Activated CD4-positive, alpha-beta T cell treated with anti-CD3 and anti-CD28 coated beads, Interleukin-10, Interleukin-2, amounts not matched to agents 100 ng/mL and 50 ng/mL, durations not matched to agents 16 hours and 8 hours (primary cell): ENCODE measurements around the gene HTT.
"Not testable (repeated sequence)": the region's sequence is repeated elsewhere in the genome, so short reads cannot be mapped to it uniquely, and the experiment has no call there.

Experiments
- DNase-seq: peaks from one replicate; pipeline ENCODE4 v3.0.0-alpha.2; 2020

Gene HTT

GRCh38 chr4:3085948-3086670, 11.6 kb downstream of the HTT start:
- peak; percentile 47 for DNase-seq

- no peak for DNase-seq
These were observed 12.8 kb downstream of the HTT start for GRCh38 chr4:3087115-3087797.

- DNase-seq, result no peak
These were observed 17.0 kb downstream of the HTT start for GRCh38 chr4:3091464-3091863.

GRCh38 chr4:3094701-3095100, 20.2 kb downstream of the HTT start:
- DNase-seq, result not testable (repeated sequence)

GRCh38 chr4:3096202-3096601, 21.7 kb downstream of the HTT start:
- DNase-seq, result no peak

GRCh38 chr4:3098346-3098745, 23.9 kb downstream of the HTT start:
- no peak for DNase-seq

GRCh38 chr4:3106339-3107186, 32.1 kb downstream of the HTT start:
- peak; percentile 92 for DNase-seq

- no peak for DNase-seq
These were observed 32.8 kb downstream of the HTT start for GRCh38 chr4:3107271-3107670.

GRCh38 chr4:3107691-3108121, 33.2 kb downstream of the HTT start:
- no peak for DNase-seq

GRCh38 chr4:3108211-3108610, 33.7 kb downstream of the HTT start:
- DNase-seq, result no peak

- DNase-seq, result no peak
These were observed 37.0 kb downstream of the HTT start for GRCh38 chr4:3111461-3111860.

GRCh38 chr4:3112201-3112600, 37.7 kb downstream of the HTT start:
- no peak for DNase-seq

GRCh38 chr4:3112609-3113469, 38.4 kb downstream of the HTT start:
- DNase-seq, result no peak

- no peak for DNase-seq
These were observed 39.9 kb downstream of the HTT start for GRCh38 chr4:3114377-3114776.

GRCh38 chr4:3115637-3116270, 41.3 kb downstream of the HTT start:
- DNase-seq, result no peak

GRCh38 chr4:3116955-3117354, 42.5 kb downstream of the HTT start:
- no peak for DNase-seq

- DNase-seq, result no peak
These were observed 43.8 kb downstream of the HTT start for GRCh38 chr4:3118312-3118711.

GRCh38 chr4:3119464-3119863, 45.0 kb downstream of the HTT start:
- DNase-seq, result no peak

- DNase-seq, result no peak
These were observed 46.6 kb downstream of the HTT start for GRCh38 chr4:3121110-3121509.

- DNase-seq, result no peak
These were observed 47.1 kb downstream of the HTT start for GRCh38 chr4:3121596-3121995.

GRCh38 chr4:3122081-3122563, 47.6 kb downstream of the HTT start:
- peak; percentile 9 for DNase-seq

- DNase-seq, result no peak
These were observed 48.7 kb downstream of the HTT start for GRCh38 chr4:3123181-3123671.
